Omental fat pad (tissue), 4 donors: ENCODE data around the gene PNPT1. TPM values are rescaled to one million over a fixed set of nuclear protein-coding genes. Genes with fewer than 3 reads are reported as not detected.

Source experiments
- ATAC-seq: fragments of 150-250 bp; one replicate; pipeline ENCODE4 v1.9.1; 2016; ENCODE audit warnings: mild to moderate bottlenecking, moderate library complexity; ENCODE audit not compliant: low FRiP score
- DNase-seq: peaks from one replicate; pipeline ENCODE4 v3.0.0-alpha.2; 2019; ENCODE audit warnings: low spot score
- total RNA-seq, 4 donors: library from RNA; depleted of rRNA; stranded (reverse); fragments of >200 nt; gene quantifications; one replicate each; pipeline ENCODE4 v1.1.0, GENCODE V29; 2016
- TF ChIP-seq, protein P1 (sequence below), 3 donors: fragments of 450-650 bp; IDR thresholded peaks; one replicate each; pipeline ENCODE4 v1.5.1; 2016 to 2017; ENCODE audit warnings: antibody characterized with exemption in 3 of 3, mild to moderate bottlenecking in 3 of 3, moderate library complexity in 2 of 3

PNPT1 gene
- total RNA-seq, 4 donors from 2014 or later = 11.8 to 34.2 (median 17.0) TPM

DNA sequence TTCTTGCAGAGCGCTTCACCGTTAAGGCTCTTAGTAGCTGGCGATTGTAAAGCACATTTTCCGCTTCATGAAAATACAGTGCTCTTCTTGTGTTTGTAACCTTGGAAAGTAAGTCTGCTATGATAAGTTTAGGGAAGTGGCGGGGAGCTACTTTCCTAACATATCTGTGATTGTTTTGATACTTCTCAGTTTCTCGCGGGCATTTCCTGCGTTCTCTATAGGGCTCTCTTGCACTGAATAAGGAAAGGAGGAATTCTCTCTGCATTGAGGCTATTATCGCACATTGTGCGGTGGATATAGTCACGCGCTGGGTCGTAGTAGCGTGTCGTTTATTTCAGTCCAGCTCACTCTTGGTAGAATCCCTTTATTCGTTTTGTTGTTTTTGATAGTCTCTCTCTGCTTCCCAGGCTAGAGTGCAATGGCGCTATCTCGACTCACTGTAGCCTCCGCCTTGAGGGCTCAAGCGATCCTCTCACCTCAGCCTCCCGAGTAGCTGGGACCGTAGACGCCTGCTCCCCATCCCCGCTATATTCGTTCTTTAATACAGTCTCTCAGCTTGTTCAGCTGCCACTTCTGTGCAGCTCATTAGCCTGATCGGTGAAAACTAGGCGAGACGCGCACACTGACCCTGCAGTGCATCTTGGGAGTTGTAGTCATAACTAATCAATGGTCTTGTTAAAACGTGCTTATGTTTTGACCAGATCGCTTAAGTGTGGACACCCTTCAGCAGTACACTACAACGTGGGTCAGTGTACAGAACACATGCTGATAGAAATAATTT is 75.2 kb downstream of the PNPT1 start:
- TF ChIP-seq, protein P1, sequence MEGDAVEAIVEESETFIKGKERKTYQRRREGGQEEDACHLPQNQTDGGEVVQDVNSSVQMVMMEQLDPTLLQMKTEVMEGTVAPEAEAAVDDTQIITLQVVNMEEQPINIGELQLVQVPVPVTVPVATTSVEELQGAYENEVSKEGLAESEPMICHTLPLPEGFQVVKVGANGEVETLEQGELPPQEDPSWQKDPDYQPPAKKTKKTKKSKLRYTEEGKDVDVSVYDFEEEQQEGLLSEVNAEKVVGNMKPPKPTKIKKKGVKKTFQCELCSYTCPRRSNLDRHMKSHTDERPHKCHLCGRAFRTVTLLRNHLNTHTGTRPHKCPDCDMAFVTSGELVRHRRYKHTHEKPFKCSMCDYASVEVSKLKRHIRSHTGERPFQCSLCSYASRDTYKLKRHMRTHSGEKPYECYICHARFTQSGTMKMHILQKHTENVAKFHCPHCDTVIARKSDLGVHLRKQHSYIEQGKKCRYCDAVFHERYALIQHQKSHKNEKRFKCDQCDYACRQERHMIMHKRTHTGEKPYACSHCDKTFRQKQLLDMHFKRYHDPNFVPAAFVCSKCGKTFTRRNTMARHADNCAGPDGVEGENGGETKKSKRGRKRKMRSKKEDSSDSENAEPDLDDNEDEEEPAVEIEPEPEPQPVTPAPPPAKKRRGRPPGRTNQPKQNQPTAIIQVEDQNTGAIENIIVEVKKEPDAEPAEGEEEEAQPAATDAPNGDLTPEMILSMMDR (IDR thresholded peaks at IDR 0.05) = no peak
- ATAC-seq (peak; percentile 37), DNase-seq (no peak)

DNA sequence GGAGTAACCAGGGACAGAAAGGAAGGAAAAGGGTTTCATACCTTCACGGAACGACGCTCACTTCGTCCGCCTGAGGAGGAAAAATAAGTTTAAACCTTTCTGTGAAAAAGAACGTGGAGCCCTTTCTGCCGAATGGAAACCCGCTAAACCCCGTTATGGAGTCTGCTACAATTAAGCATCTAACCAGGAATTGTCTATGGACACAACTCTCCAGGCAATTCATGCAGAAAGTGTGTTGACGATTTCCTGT is 75.7 kb downstream of the PNPT1 start:
- DNase-seq (no peak), ATAC-seq (no peak)
- TF ChIP-seq, protein P1 (IDR thresholded peaks at IDR 0.05) = no peak

DNA sequence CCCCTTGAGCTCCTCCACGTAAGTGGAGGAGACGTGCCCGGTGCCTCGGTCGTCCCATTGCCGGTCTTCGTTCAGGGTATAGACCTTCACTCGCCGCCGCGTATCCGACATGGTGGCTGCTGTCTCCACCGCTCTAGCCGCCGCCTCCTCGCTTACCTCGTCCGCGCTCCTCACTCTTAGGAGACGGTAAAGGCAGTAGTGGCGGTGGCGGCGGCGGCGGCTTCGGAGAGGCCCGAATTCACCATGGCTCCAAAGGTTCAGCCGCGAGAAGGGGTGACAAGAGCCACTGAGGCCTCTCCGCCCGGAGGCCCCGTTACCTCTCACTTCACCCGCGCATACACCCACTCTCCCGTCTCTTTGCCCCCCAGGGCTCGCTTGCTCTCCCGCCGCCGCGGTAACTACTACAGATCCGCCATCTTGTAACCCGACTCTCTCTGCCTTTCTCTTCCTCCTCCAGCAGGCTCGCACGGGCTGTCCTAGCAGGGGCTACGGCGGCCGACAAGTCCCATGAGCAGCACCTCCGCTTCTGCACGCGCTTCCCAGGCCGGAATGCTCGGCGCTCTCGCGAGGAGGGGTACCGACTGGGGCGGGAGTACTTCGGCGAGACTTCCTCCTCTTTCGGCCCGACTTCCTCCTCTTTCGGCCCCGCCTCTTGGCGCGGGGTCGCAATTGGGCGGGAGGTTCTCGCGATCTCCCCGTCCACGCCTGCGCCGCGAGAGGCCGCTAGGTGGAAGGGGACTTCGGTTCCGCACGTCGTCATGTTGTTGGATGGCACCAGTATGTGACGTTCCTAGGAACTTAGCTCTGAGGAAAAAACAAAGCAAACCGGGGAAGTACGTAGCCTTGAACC is 76.2 kb downstream of the PNPT1 start, which contains the start of gene PPP4R3B:
TSS of gene PPP4R3B (minus strand) at position 448 of the 850 bp plus-strand sequence. CDS start at position 111, 337 bp downstream.
- ATAC-seq (peak; percentile 98), DNase-seq (peak; percentile 90)
- TF ChIP-seq, protein P1 (IDR thresholded peaks at IDR 0.05) = peak in 2 of 3 donors; percentile 17 to 36

DNA sequence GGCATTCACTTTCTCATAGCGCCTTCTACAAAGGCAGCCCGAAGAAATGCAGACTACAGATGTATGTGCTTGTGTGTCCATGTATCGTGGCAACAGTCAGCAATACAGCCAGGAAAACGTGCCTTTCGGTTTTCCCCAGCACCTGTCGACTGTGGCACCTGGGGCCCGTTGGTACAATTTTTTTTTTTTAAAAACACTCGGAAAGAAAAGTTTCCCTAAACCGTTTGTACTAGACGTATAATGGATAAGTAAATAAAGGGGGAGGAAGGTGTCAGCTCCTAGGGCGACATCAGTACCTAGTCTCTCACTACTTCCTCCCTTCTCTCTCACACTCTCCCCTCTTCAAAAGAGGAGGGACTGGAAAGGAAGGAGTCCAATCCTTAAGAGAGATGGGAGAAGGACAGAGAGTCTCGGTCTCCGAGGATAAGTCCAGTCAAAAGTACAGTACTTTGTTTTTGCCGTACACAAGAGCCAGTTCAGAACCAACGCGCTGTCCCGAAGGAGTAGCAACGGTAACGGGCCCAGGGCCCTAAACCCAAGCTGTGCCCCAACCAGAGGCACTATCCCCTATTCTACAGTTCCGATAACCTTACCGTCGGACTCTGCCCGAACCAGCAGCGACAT is 77.0 kb downstream of the PNPT1 start:
- ATAC-seq (peak; percentile 31), DNase-seq (no peak)
- TF ChIP-seq, protein P1 (IDR thresholded peaks at IDR 0.05) = no peak

DNA sequence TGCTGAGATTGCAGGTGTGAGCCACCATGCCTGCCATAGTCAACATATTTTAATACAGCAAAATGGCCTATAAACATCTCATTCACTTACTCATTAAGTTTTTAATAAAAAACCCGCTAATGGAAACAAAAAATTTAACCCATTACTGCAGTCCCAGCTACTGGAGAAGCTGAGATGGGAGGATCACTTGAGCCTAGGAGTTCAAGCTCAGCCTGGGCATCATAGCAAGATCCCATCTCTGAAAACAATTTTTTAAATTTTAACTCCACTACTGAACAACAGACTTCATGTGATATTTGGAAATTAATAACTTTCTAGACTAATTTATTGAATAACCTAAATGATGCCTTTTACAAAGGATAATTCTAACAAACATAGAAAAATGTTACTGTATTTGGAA is 81.6 kb downstream of the PNPT1 start:
- DNase-seq = no peak
- ATAC-seq = no peak
- TF ChIP-seq, protein P1 (IDR thresholded peaks at IDR 0.05) = no peak

DNA sequence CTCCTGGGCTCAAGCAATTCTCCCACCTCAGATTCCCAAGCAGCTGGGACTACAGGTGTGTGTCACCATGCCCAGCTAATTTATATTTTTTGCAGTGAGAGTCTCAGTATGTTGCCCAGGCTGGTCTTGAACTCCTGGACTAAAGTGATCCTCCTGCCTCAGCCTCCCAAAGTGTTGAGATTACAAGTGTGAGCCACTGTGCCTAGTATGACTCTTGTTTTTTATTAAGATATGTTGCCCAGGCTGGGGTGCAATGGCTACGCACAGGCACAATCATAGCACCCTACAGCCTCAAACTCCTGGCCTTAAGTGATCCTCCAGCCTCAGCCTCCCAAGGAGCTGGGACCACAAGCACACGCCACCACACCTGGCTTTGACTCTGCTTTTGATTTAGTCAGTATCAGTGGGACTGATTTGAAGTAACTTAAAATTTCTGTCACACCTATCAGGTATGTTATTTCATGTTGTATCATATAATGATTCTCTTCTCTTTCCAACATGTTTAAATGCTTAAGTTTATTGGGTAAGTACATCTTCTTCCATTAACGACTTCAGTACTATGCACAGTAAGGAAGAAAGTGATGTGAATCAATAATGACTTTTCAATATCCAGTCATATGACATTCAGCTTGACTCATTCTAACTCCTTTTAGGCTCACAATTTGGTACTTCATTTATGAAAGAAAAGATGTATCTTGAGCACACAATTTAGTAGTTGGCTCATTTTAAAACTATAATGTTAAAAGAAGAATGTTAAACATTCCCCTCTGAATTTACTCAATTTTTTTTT is 82.5 kb downstream of the PNPT1 start:
- no peak for DNase-seq
- no peak for ATAC-seq
- TF ChIP-seq, protein P1 (IDR thresholded peaks at IDR 0.05) = no peak
